IMR-90 (cell line): Measurements from ENCODE around the gene TTLL11. TPM values are rescaled to one million over a fixed set of nuclear protein-coding genes. Genes with fewer than 3 reads are reported as not detected.

Experiments used
- ATAC-seq: fragments of 200-7000 bp; cut with Tn5 transposase; 2 replicates; pipeline ENCODE4 v1.9.1; 2020; ENCODE audit warnings: low read depth, mild to moderate bottlenecking, moderate library complexity
- BruUV-seq: library from RNA; stranded (reverse); fragments of 400-500 nt; replicated peaks from 2 replicates; lab custom pipeline; 2021; lab: Mats Ljungman, UMichigan
- CTCF ChIA-PET: fragments of 300-600 bp; formaldehyde crosslinking; extraction: SDS; loops from one replicate; lab custom pipeline; 2021; ENCODE audit warnings: antibody characterized with exemption; lab: Yijun Ruan, JAX
- POLR2A ChIA-PET: fragments of 300-600 bp; sonication (Branson Sonifier 250); formaldehyde crosslinking; loops from one replicate; lab custom pipeline; 2022; ENCODE audit warnings: antibody characterized with exemption; ENCODE audit not compliant: unreplicated experiment; lab: Charles Lee
- DNase-seq: peaks from one replicate; pipeline ENCODE4 v3.0.0; 2013
- H2AFZ ChIP-seq: replicated peaks from 2 replicates; pipeline ENCODE3; 2013; ENCODE audit warnings: low read length, mild to moderate bottlenecking; ENCODE audit not compliant: poor library complexity
- H2AK5ac ChIP-seq: 2 replicates; pipeline ENCODE4 v1.6.1; 2013; ENCODE audit warnings: low read depth, low read length, inconsistent platforms
- H2AK9ac ChIP-seq: replicated peaks from 2 replicates; pipeline ENCODE3; 2013; ENCODE audit warnings: mild to moderate bottlenecking, low read depth, low read length, moderate library complexity; ENCODE audit not compliant: poor library complexity
- H2BK120ac ChIP-seq: 2 replicates; pipeline ENCODE4 v1.6.1; 2013; ENCODE audit warnings: low read depth, low read length, inconsistent platforms
- H2BK15ac ChIP-seq: 3 replicates; pipeline ENCODE4 v1.6.1; 2013; ENCODE audit warnings: low read depth, low read length, inconsistent platforms
- H2BK20ac ChIP-seq: 2 replicates; pipeline ENCODE4 v1.6.1; 2013; ENCODE audit warnings: low read depth, mild to moderate bottlenecking, inconsistent platforms, low read length, moderate library complexity
- H2BK5ac ChIP-seq: 2 replicates; pipeline ENCODE4 v1.6.1; 2013; ENCODE audit warnings: mild to moderate bottlenecking, low read depth, low read length, inconsistent platforms; ENCODE audit not compliant: poor library complexity, severe bottlenecking
- H3K14ac ChIP-seq: replicated peaks from 2 replicates; pipeline ENCODE4 v1.6.1; 2013; ENCODE audit warnings: low read depth, low read length, inconsistent platforms
- H3K18ac ChIP-seq: 2 replicates; pipeline ENCODE4 v1.6.1; 2013; ENCODE audit warnings: low read depth, low read length, control low read depth
- H3K23ac ChIP-seq: 2 replicates; pipeline ENCODE4 v1.6.1; 2013; ENCODE audit warnings: low read depth, low read length, inconsistent platforms
- H3K27ac ChIP-seq: 2 replicates; pipeline ENCODE4 v1.5.1; 2013; ENCODE audit warnings: mild to moderate bottlenecking, control low read depth, low read length; ENCODE audit not compliant: insufficient read depth
- H3K27me3 ChIP-seq: 2 replicates; pipeline ENCODE4 v1.6.1; 2013; ENCODE audit warnings: low read length; ENCODE audit not compliant: control insufficient read depth, insufficient read depth
- H3K36me3 ChIP-seq: 2 replicates; pipeline ENCODE4 v1.6.1; 2013; ENCODE audit warnings: low read length, mixed read lengths; ENCODE audit not compliant: control insufficient read depth, insufficient read depth
- H3K4ac ChIP-seq: 2 replicates; pipeline ENCODE4 v1.6.1; 2013; ENCODE audit warnings: low read depth, low read length, inconsistent platforms
- H3K4me1 ChIP-seq: 2 replicates; pipeline ENCODE4 v1.6.1; 2013; ENCODE audit warnings: low read length, mixed read lengths; ENCODE audit not compliant: control insufficient read depth, insufficient read depth
- H3K4me2 ChIP-seq: 2 replicates; pipeline ENCODE4 v1.6.1; 2013; ENCODE audit warnings: low read depth, mild to moderate bottlenecking, control low read depth, low read length, moderate library complexity
- H3K4me3 ChIP-seq: 2 replicates; pipeline ENCODE4 v1.5.1; 2013; ENCODE audit warnings: low read depth, mild to moderate bottlenecking, control low read depth, low read length, moderate library complexity; ENCODE audit not compliant: insufficient read depth
- H3K56ac ChIP-seq: 2 replicates; pipeline ENCODE4 v1.6.1; 2013; ENCODE audit warnings: low read length, inconsistent platforms; ENCODE audit not compliant: insufficient read depth; ENCODE audit errors: extremely low read depth
- H3K79me1 ChIP-seq, 2 experiments: 2 replicates each; pipeline ENCODE4 v1.6.1; 2013; ENCODE audit warnings: low read length in 2 of 2, inconsistent platforms in 1 of 2, low read depth in 1 of 2
- H3K9ac ChIP-seq: 2 replicates; pipeline ENCODE4 v1.6.1; 2013; ENCODE audit warnings: low read depth, low read length, control low read depth
- H3K9me1 ChIP-seq: 2 replicates; pipeline ENCODE4 v1.6.1; 2013; ENCODE audit warnings: low read length, inconsistent platforms; ENCODE audit not compliant: insufficient read depth
- H3K9me3 ChIP-seq: 2 replicates; pipeline ENCODE4 v1.6.1; 2013; ENCODE audit warnings: low read length; ENCODE audit not compliant: control insufficient read depth, insufficient read depth
- H4K20me1 ChIP-seq: 2 replicates; pipeline ENCODE4 v1.6.1; 2013; ENCODE audit warnings: low read length, inconsistent platforms; ENCODE audit not compliant: insufficient read depth
- H4K5ac ChIP-seq: 2 replicates; pipeline ENCODE4 v1.6.1; 2013; ENCODE audit warnings: mild to moderate bottlenecking, low read depth, low read length, control low read depth
- H4K8ac ChIP-seq, 2 experiments: 2 replicates each; pipeline ENCODE4 v1.6.1; 2013; ENCODE audit warnings: low read depth in 2 of 2, low read length in 2 of 2, control low read depth in 1 of 2, inconsistent platforms in 1 of 2
- H4K91ac ChIP-seq: 2 replicates; pipeline ENCODE4 v1.6.1; 2013; ENCODE audit warnings: low read depth, low read length, inconsistent platforms; ENCODE audit not compliant: insufficient read depth
- BHLHE40 ChIP-seq: fragments of 150-350 bp; IDR thresholded peaks from 2 replicates; pipeline ENCODE4 v1.6.1; 2016; ENCODE audit warnings: mild to moderate bottlenecking, low read depth, low read length
- CEBPB ChIP-seq: IDR thresholded peaks from 2 replicates; pipeline ENCODE4 v1.6.1; 2012; ENCODE audit warnings: low read depth, low read length, improper control_type of control experiment
- CHD1 ChIP-seq: IDR thresholded peaks from 2 replicates; pipeline ENCODE4 v1.6.1; 2012; ENCODE audit warnings: low read depth, low read length, improper control_type of control experiment
- FOS ChIP-seq: fragments of 150-350 bp; IDR thresholded peaks from 2 replicates; pipeline ENCODE4 v1.6.1; 2016; ENCODE audit warnings: low read depth, low read length
- MAFK ChIP-seq: IDR thresholded peaks from 2 replicates; pipeline ENCODE4 v1.6.1; 2012; ENCODE audit warnings: low read depth, low read length, improper control_type of control experiment
- MAZ ChIP-seq: IDR thresholded peaks from 2 replicates; pipeline ENCODE4 v1.6.1; 2012; ENCODE audit warnings: low read depth, mild to moderate bottlenecking, low read length, improper control_type of control experiment, moderate library complexity, borderline replicate concordance
- MXI1 ChIP-seq: IDR thresholded peaks from 2 replicates; pipeline ENCODE4 v1.6.1; 2012; ENCODE audit warnings: low read depth, mild to moderate bottlenecking, low read length, moderate library complexity, borderline replicate concordance
- NFE2L2 ChIP-seq: fragments of 150-350 bp; IDR thresholded peaks from 2 replicates; pipeline ENCODE4 v1.6.1; 2016; ENCODE audit warnings: low read depth, mild to moderate bottlenecking, low read length
- POLR2A ChIP-seq: IDR thresholded peaks from 2 replicates; pipeline ENCODE4 v1.6.1; 2012; ENCODE audit warnings: mild to moderate bottlenecking, low read depth, low read length
- RAD21 ChIP-seq: IDR thresholded peaks from 2 replicates; pipeline ENCODE4 v1.6.1; 2012; ENCODE audit warnings: low read length, improper control_type of control experiment
- RCOR1 ChIP-seq: IDR thresholded peaks from 2 replicates; pipeline ENCODE4 v1.6.1; 2012; ENCODE audit warnings: mild to moderate bottlenecking, low read length, improper control_type of control experiment; ENCODE audit not compliant: insufficient replicate concordance
- RFX5 ChIP-seq: IDR thresholded peaks from 2 replicates; pipeline ENCODE4 v1.8.0; 2012; ENCODE audit warnings: low read depth, mild to moderate bottlenecking, low read length, moderate library complexity
- SMC3 ChIP-seq: fragments of 150-350 bp; IDR thresholded peaks from 2 replicates; pipeline ENCODE4 v1.6.1; 2016; ENCODE audit warnings: low read depth, mild to moderate bottlenecking, antibody characterized with exemption, low read length, moderate library complexity
- WGBS, 2 experiments: methylation state at CpG; one replicate each; pipeline versions ENCODE4 v1.1.5 to v1.1.7; 2013; ENCODE audit warnings: missing lambda C conversion rate in 2 of 2; ENCODE audit not compliant: insufficient read length in 1 of 2; ENCODE audit errors: extremely low coverage in 2 of 2; 5-methylcytosine and 5-hydroxymethylcytosine counted together
- dilution Hi-C: fragments of 300-500 bp; cut with HindIII; formaldehyde crosslinking; loops from one replicate; pipeline ENCODE4 v1.14.3; 2018; ENCODE audit warnings: low sequenced_read_pairs; ENCODE audit not compliant: unreplicated experiment
- in situ Hi-C: fragments of 300-500 bp; cut with MboI; formaldehyde crosslinking; loops from 3 replicates; pipeline ENCODE4 v1.14.3; 2019; ENCODE audit warnings: low sequenced_read_pairs, inconsistent platforms, mixed read lengths
- intact Hi-C: fragments of 100-400 bp; cut with micrococcal nuclease; formaldehyde crosslinking; loops from 2 replicates; pipeline ENCODE4 v1.10.0; 2022
- polyA plus RNA-seq, 3 experiments: library from polyadenylated mRNA; depleted of rRNA; stranded (reverse); fragments of >200 nt; gene quantifications; 2 replicates each; pipeline ENCODE4 v1.2.3, GENCODE V29; 2012; ENCODE audit warnings: low replicate concordance in 1 of 3
- total RNA-seq: library from RNA; depleted of rRNA; stranded (reverse); fragments of >200 nt; gene quantifications from 2 replicates; pipeline ENCODE4 v1.2.3, GENCODE V29; 2012
- TF ChIP-seq, protein P1 (sequence below): fragments of 150-350 bp; IDR thresholded peaks from 2 replicates; pipeline ENCODE4 v1.6.1; 2017; ENCODE audit warnings: mild to moderate bottlenecking, antibody characterized with exemption, low read length, low read depth
- TF ChIP-seq, protein P2 (sequence below): conservative IDR thresholded peaks from 2 replicates; pipeline ENCODE4 v1.5.1; 2012; ENCODE audit warnings: mild to moderate bottlenecking, low read depth, low read length, improper control_type of control experiment
- TF ChIP-seq, protein P3 (sequence below): fragments of 150-350 bp; IDR thresholded peaks from 2 replicates; pipeline ENCODE4 v1.6.1; 2016; ENCODE audit warnings: low read depth, mild to moderate bottlenecking, low read length, moderate library complexity, borderline replicate concordance

Gene TTLL11
- total and polyA plus RNA-seq, 2 of the 4 experiments (the other 2 are of a cell fraction), result 2.0 to 4.6 TPM

DNA sequence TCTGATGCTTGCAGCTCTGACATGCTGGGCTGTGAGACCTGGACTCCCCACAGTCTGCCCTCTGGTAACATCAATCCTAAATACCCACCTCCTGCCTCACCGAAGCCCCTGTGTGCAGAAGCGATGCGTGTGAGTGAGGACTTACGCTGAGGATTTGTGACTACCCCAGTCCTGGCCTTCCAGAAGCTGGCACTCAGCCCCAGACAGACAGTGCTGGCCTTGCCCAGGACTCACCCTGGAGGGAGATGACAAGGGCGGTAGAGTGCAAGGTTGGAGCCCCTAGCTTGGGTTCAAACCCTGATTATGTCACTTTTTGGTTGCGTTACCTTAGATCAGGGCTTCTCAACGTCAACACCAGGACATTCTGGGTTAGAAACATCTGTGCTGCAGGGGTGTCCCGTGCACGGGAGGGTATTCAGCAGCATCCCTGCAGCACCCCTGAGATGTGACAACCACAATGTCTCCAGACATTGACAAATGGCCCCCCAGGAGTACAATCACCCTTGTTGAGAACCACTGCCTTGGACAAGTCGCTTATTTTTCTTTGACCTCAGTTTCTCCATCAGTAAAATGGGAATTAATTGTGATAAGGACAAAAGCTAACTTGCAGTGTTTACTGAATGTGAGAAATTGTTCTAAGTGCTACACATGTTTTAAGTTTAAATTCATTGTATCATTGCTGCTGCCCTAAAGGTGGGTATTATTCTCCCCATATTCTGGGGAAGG is 23.5 kb upstream of the TTLL11 start:
- POLR2A ChIA-PET, result no interaction called here
- Histone ChIP-seq H4K8ac (no peak overlapping the region), H2BK120ac (no peak overlapping the region), H2BK5ac (no peak overlapping the region), H3K4me2 (no peak overlapping the region), H2BK20ac (no peak overlapping the region), H3K79me1 (no peaks in the 10 kb centered on the region), H2AK5ac (no peak overlapping the region), H2AK9ac (peak overlapping the region; percentile 16), H3K36me3 (no peaks in the 10 kb centered on the region), H4K91ac (no peak overlapping the region), H3K9me1 (no peaks in the 10 kb centered on the region), H4K5ac (no peak overlapping the region), H3K56ac (no peak overlapping the region), H3K9me3 (no peaks in the 10 kb centered on the region), H3K18ac (no peak overlapping the region), H2BK15ac (no peak overlapping the region), H3K14ac (no peak overlapping the region), H3K4me3 (no peak overlapping the region), H3K4ac (no peak overlapping the region), H4K20me1 (no peaks in the 10 kb centered on the region), H3K9ac (no peak overlapping the region), H3K23ac (no peak overlapping the region), H3K4me1 (no peaks in the 10 kb centered on the region), H3K27ac (no peak overlapping the region), H2AFZ (no peak overlapping the region), H3K27me3 (peaks cover 31% of the 10 kb centered on the region)
- in situ Hi-C loops, result no loop called here
- dilution Hi-C loops, result no loop called here
- BruUV-seq, result no TSS peak
- intact Hi-C loops, result no loop called here
- no peak for ATAC-seq
- 100% methylated on average over 1 of the region's 10 CpGs; no CpG with 5 or more reads in 1 of the 2 experiments for WGBS, 2 experiments
- DNase-seq, result no peak
- TF ChIP-seq POLR2A (no peak), MXI1 (no peak), MAZ (no peak), RCOR1 (no peak), FOS (no peak), MAFK (no peak), CEBPB (no peak), CHD1 (no peak), BHLHE40 (no peak), NFE2L2 (no peak), RFX5 (no peak), RAD21 (no peak), SMC3 (no peak)
- TF ChIP-seq, protein P1, sequence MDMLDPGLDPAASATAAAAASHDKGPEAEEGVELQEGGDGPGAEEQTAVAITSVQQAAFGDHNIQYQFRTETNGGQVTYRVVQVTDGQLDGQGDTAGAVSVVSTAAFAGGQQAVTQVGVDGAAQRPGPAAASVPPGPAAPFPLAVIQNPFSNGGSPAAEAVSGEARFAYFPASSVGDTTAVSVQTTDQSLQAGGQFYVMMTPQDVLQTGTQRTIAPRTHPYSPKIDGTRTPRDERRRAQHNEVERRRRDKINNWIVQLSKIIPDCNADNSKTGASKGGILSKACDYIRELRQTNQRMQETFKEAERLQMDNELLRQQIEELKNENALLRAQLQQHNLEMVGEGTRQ, result no peak
- TF ChIP-seq, protein P2, sequence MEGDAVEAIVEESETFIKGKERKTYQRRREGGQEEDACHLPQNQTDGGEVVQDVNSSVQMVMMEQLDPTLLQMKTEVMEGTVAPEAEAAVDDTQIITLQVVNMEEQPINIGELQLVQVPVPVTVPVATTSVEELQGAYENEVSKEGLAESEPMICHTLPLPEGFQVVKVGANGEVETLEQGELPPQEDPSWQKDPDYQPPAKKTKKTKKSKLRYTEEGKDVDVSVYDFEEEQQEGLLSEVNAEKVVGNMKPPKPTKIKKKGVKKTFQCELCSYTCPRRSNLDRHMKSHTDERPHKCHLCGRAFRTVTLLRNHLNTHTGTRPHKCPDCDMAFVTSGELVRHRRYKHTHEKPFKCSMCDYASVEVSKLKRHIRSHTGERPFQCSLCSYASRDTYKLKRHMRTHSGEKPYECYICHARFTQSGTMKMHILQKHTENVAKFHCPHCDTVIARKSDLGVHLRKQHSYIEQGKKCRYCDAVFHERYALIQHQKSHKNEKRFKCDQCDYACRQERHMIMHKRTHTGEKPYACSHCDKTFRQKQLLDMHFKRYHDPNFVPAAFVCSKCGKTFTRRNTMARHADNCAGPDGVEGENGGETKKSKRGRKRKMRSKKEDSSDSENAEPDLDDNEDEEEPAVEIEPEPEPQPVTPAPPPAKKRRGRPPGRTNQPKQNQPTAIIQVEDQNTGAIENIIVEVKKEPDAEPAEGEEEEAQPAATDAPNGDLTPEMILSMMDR, result no peak
- TF ChIP-seq, protein P3, sequence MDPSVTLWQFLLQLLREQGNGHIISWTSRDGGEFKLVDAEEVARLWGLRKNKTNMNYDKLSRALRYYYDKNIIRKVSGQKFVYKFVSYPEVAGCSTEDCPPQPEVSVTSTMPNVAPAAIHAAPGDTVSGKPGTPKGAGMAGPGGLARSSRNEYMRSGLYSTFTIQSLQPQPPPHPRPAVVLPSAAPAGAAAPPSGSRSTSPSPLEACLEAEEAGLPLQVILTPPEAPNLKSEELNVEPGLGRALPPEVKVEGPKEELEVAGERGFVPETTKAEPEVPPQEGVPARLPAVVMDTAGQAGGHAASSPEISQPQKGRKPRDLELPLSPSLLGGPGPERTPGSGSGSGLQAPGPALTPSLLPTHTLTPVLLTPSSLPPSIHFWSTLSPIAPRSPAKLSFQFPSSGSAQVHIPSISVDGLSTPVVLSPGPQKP, result no peak
- CTCF ChIA-PET, result interaction anchor here (0.6 to 1.6 kb wide), 2 partner anchors 17 to 18 kb away, joined by 3 to 4 read pairs; no protein-coding TSS in a partner anchor
